H1 (cell line): ENCODE data around the gene RFTN2. TPM values are rescaled to one million over a fixed set of nuclear protein-coding genes. Genes with fewer than 3 reads are reported as not detected.

ENCODE experiments used
- CTCF ChIA-PET: fragments of 300-600 bp; sonication (Branson Sonifier 250); formaldehyde crosslinking; loops from one replicate; lab custom pipeline; 2021; ENCODE audit not compliant: partially characterized antibody; lab: Charles Lee
- POLR2A ChIA-PET: fragments of 300-600 bp; sonication (Branson Sonifier 250); formaldehyde crosslinking; loops from one replicate; lab custom pipeline; 2021; ENCODE audit warnings: inconsistent platforms; ENCODE audit not compliant: partially characterized antibody; lab: Charles Lee
- DNase-seq, 2 experiments: peaks; one replicate each; pipeline versions ENCODE4 v3.0.0 to v3.0.0-alpha.2; 2010 to 2022; ENCODE audit warnings: low spot score in 2 of 2, low read depth in 1 of 2, mixed read lengths in 1 of 2
- FAIRE-seq: peaks from 2 replicates; lab custom pipeline; 2011; peaks lifted over from hg19 to GRCh38; lab: Jason Lieb, UNC
- H2AFZ ChIP-seq: 2 replicates; pipeline ENCODE4 v1.8.1; 2012; ENCODE audit warnings: low read length, inconsistent platforms
- H2AK5ac ChIP-seq: 2 replicates; pipeline ENCODE4 v1.6.1; 2013; ENCODE audit warnings: low read depth, low read length
- H2BK120ac ChIP-seq: replicated peaks from 2 replicates; pipeline ENCODE3; 2013; ENCODE audit warnings: low read depth, low read length, inconsistent platforms
- H2BK12ac ChIP-seq: 2 replicates; pipeline ENCODE4 v1.6.1; 2013; ENCODE audit warnings: low read depth, low read length
- H2BK15ac ChIP-seq: 2 replicates; pipeline ENCODE4 v1.6.1; 2013; ENCODE audit warnings: low read length
- H2BK20ac ChIP-seq: 2 replicates; pipeline ENCODE4 v1.6.1; 2013; ENCODE audit warnings: low read length
- H2BK5ac ChIP-seq: 2 replicates; pipeline ENCODE4 v1.6.1; 2013; ENCODE audit warnings: low read depth, low read length
- H3K14ac ChIP-seq: 2 replicates; pipeline ENCODE4 v1.6.1; 2013; ENCODE audit warnings: inconsistent platforms; ENCODE audit not compliant: insufficient read length
- H3K18ac ChIP-seq: 2 replicates; pipeline ENCODE4 v1.6.1; 2013; ENCODE audit warnings: low read length; ENCODE audit errors: extremely low read depth
- H3K23ac ChIP-seq: 2 replicates; pipeline ENCODE4 v1.6.1; 2013; ENCODE audit warnings: inconsistent platforms; ENCODE audit not compliant: insufficient read length
- H3K23me2 ChIP-seq: 2 replicates; pipeline ENCODE4 v1.6.1; 2013; ENCODE audit warnings: low read depth, low read length
- H3K27ac ChIP-seq: 2 replicates; pipeline ENCODE4 v1.6.1; 2011; ENCODE audit warnings: low read depth, low read length, inconsistent platforms
- H3K27me3 ChIP-seq, 4 experiments: replicated peaks in 1 of 4; 1 replicate in 1 of 4; 2 replicates in 3 of 4; pipeline versions ENCODE4 v1.6.1 to v1.8.1; 2011 to 2013; ENCODE audit warnings: low read length in 3 of 4, mild to moderate bottlenecking in 3 of 4, inconsistent platforms in 2 of 4, mixed read lengths in 2 of 4, moderate library complexity in 1 of 4; ENCODE audit not compliant: control insufficient read depth in 3 of 4, insufficient read depth in 3 of 4; ENCODE audit errors: extremely low read depth in 1 of 4
- H3K36me3 ChIP-seq, 4 experiments: 2 replicates each; pipeline versions ENCODE4 v1.6.1 to v1.8.1; 2011 to 2013; ENCODE audit warnings: mild to moderate bottlenecking in 4 of 4, low read length in 3 of 4, moderate library complexity in 2 of 4, control low read depth in 1 of 4, inconsistent platforms in 1 of 4; ENCODE audit not compliant: insufficient read depth in 4 of 4, control insufficient read depth in 2 of 4
- H3K4ac ChIP-seq: replicated peaks from 2 replicates; pipeline ENCODE3; 2013; ENCODE audit warnings: low read length, low read depth, mixed read lengths, inconsistent platforms; ENCODE audit not compliant: insufficient read length
- H3K4me1 ChIP-seq, 4 experiments: replicated peaks in 1 of 4; 1 replicate in 1 of 4; 2 replicates in 3 of 4; pipeline versions ENCODE4 v1.6.1 to v1.8.1; 2011 to 2013; ENCODE audit warnings: low read length in 3 of 4, inconsistent platforms in 2 of 4, mixed read lengths in 1 of 4; ENCODE audit not compliant: insufficient read depth in 4 of 4, control insufficient read depth in 3 of 4
- H3K4me2 ChIP-seq, 2 experiments: 2 replicates each; pipeline versions ENCODE4 v1.6.1 to v1.8.1; 2011 to 2013; ENCODE audit warnings: low read depth in 2 of 2, low read length in 2 of 2, control low read depth in 1 of 2, inconsistent platforms in 1 of 2, mild to moderate bottlenecking in 1 of 2; ENCODE audit not compliant: insufficient read depth in 1 of 2
- H3K4me3 ChIP-seq, 4 experiments: fragments of 200-600, 300-600 bp in 1 of 4; sonication (generic), shearing (Covaris generic), sonication (Bioruptor Twin) in 1 of 4; 2 replicates each; pipeline versions ENCODE4 v1.5.1 to v1.8.1; 2011 to 2016; ENCODE audit warnings: low read length in 4 of 4, low read depth in 3 of 4, control low read depth in 2 of 4, inconsistent platforms in 2 of 4, mild to moderate bottlenecking in 2 of 4, mixed read lengths in 1 of 4, moderate library complexity in 1 of 4; ENCODE audit not compliant: insufficient read depth in 2 of 4; ENCODE audit errors: extremely low read depth in 1 of 4
- H3K56ac ChIP-seq: replicated peaks from 2 replicates; pipeline ENCODE3; 2013; ENCODE audit warnings: low read depth, mild to moderate bottlenecking, mixed read lengths, low read length, inconsistent platforms; ENCODE audit not compliant: insufficient read length
- H3K79me1 ChIP-seq: 2 replicates; pipeline ENCODE4 v1.6.1; 2013; ENCODE audit warnings: low read depth, low read length, control low read depth
- H3K79me2 ChIP-seq, 2 experiments: 2 replicates each; pipeline versions ENCODE4 v1.6.1 to v1.8.1; 2012 to 2013; ENCODE audit warnings: low read length in 2 of 2, mild to moderate bottlenecking in 2 of 2, inconsistent platforms in 1 of 2; ENCODE audit not compliant: insufficient read depth in 2 of 2, control insufficient read depth in 1 of 2
- H3K9ac ChIP-seq, 4 experiments: replicated peaks in 1 of 4; 1 replicate in 1 of 4; 2 replicates in 3 of 4; pipeline versions ENCODE4 v1.6.1 to v1.8.1; 2011 to 2013; ENCODE audit warnings: low read depth in 3 of 4, low read length in 3 of 4, control low read depth in 2 of 4, mild to moderate bottlenecking in 2 of 4, moderate library complexity in 2 of 4, inconsistent platforms in 1 of 4; ENCODE audit errors: extremely low read depth in 1 of 4
- H3K9me3 ChIP-seq, 2 experiments: 2 replicates each; pipeline versions ENCODE4 v1.6.1 to v1.8.1; 2012 to 2013; ENCODE audit warnings: mild to moderate bottlenecking in 2 of 2, moderate library complexity in 2 of 2, control low read depth in 1 of 2, inconsistent platforms in 1 of 2, low read depth in 1 of 2, low read length in 1 of 2, mixed read lengths in 1 of 2; ENCODE audit not compliant: insufficient read depth in 2 of 2
- H4K20me1 ChIP-seq, 2 experiments: replicated peaks in 1 of 2; 2 replicates each; pipeline versions ENCODE3 to v1.8.1; 2011 to 2013; ENCODE audit warnings: inconsistent platforms in 2 of 2, low read length in 2 of 2, mild to moderate bottlenecking in 1 of 2; ENCODE audit not compliant: insufficient read depth in 2 of 2, control insufficient read depth in 1 of 2
- H4K5ac ChIP-seq: 2 replicates; pipeline ENCODE4 v1.6.1; 2013; ENCODE audit warnings: low read length, low read depth, mixed read lengths, inconsistent platforms; ENCODE audit not compliant: insufficient read length
- H4K8ac ChIP-seq: 2 replicates; pipeline ENCODE4 v1.8.0; 2013; ENCODE audit warnings: mild to moderate bottlenecking, moderate library complexity, low read length, inconsistent platforms; ENCODE audit not compliant: insufficient read depth; ENCODE audit errors: extremely low read depth
- H4K91ac ChIP-seq: replicated peaks from 2 replicates; pipeline ENCODE3; 2013; ENCODE audit warnings: low read length, mixed read lengths, inconsistent platforms; ENCODE audit not compliant: insufficient read length
- ATF3 ChIP-seq: IDR thresholded peaks from 2 replicates; pipeline ENCODE4 v1.6.1; 2011; ENCODE audit warnings: low read depth, mild to moderate bottlenecking, low read length; ENCODE audit not compliant: insufficient read depth
- CEBPB ChIP-seq: IDR thresholded peaks from 2 replicates; pipeline ENCODE4 v1.6.1; 2012; ENCODE audit warnings: low read depth, low read length
- GABPA ChIP-seq: IDR thresholded peaks from 2 replicates; pipeline ENCODE4 v1.6.1; 2011; ENCODE audit warnings: mild to moderate bottlenecking, low read length, moderate library complexity, borderline replicate concordance; ENCODE audit not compliant: insufficient read depth
- JUN ChIP-seq: IDR thresholded peaks from 2 replicates; pipeline ENCODE4 v1.6.1; 2011; ENCODE audit warnings: low read depth, mild to moderate bottlenecking, improper control_type of control experiment, low read length
- JUND ChIP-seq: IDR thresholded peaks from 2 replicates; pipeline ENCODE4 v1.6.1; 2011; ENCODE audit warnings: mild to moderate bottlenecking, improper control_type of control experiment, low read length
- PHF8 ChIP-seq: fragments of 200-600 bp; sonication (generic); conservative IDR thresholded peaks from 2 replicates; pipeline ENCODE4 v1.7.1; 2012; ENCODE audit warnings: low read depth, mild to moderate bottlenecking, inconsistent platforms, low read length, moderate library complexity
- TAF1 ChIP-seq: IDR thresholded peaks from 2 replicates; pipeline ENCODE4 v1.6.1; 2011; ENCODE audit warnings: mild to moderate bottlenecking, low read depth, low read length
- TCF12 ChIP-seq: IDR thresholded peaks from 2 replicates; pipeline ENCODE4 v1.6.1; 2011; ENCODE audit warnings: low read depth, mild to moderate bottlenecking, low read length
- ZNF274 ChIP-seq: IDR thresholded peaks from 2 replicates; pipeline ENCODE4 v1.7.0; 2012; ENCODE audit warnings: low read length, borderline replicate concordance; ENCODE audit errors: extremely low read depth
- WGBS, 2 experiments: shearing (Covaris generic) in 1 of 2; methylation state at CpG; one replicate each; pipeline versions ENCODE4 v1.1.6 to v1.1.7; 2013 to 2015; ENCODE audit warnings: low lambda C conversion rate in 2 of 2, mixed read lengths in 2 of 2, inconsistent platforms in 1 of 2, low coverage in 1 of 2, missing lambda C conversion rate in 1 of 2; ENCODE audit not compliant: insufficient replicate concordance in 2 of 2, insufficient coverage in 1 of 2, insufficient read length in 1 of 2; ENCODE audit errors: extremely low coverage in 1 of 2, missing lambda C conversion rate in 1 of 2; 5-methylcytosine and 5-hydroxymethylcytosine counted together
- polyA plus RNA-seq, 7 experiments: library from polyadenylated mRNA; depleted of rRNA in 3 of 7; stranded (reverse) in 5 of 7; unstranded in 2 of 7; fragments of >200 nt in 5 of 7; fragments of 200-250 nt in 2 of 7; gene quantifications; 1 replicate in 5 of 7; 2 replicates in 1 of 7; 4 replicates in 1 of 7; pipeline versions ENCODE4 v1.2.1 to v1.2.3, GENCODE V29; 2011 to 2013; ENCODE audit warnings: missing spikeins in 2 of 7, mixed read lengths in 2 of 7
- total RNA-seq: library from RNA; stranded (reverse); fragmentation: NEBNext Ultra II Directional; extraction: Animal tissue kit (Norgen Biotek cat#: 25700); gene quantifications from 2 replicates; pipeline ENCODE4 v1.2.1, GENCODE V29; 2021

The RFTN2 gene
- total and polyA plus RNA-seq, 2 of the 8 experiments (the other 6 are each of a cell fraction or from before 2014, with no cell fraction given) = 2.3 to 2.4 TPM

- no peak overlapping the region for H2AFZ ChIP-seq
- peaks cover 27 to 31% of the 10 kb centered on the region in 2 experiments for H3K9me3 ChIP-seq
- peak overlapping the region; percentile 81; the same call in 1 of the 2 replicates for H3K18ac ChIP-seq
- TF ChIP-seq JUND (no peak), TCF12 (no peak), ZNF274 (no peak), JUN (no peak), TAF1 (no peak), ATF3 (no peak), GABPA (no peak), CEBPB (no peak), PHF8 (no peak)
- no peak overlapping the region for H4K8ac ChIP-seq
- no peak overlapping the region; the same call in 1 of the 2 replicates for H3K27ac ChIP-seq
- peak overlapping the region; percentile 85; the same call in 1 of the 2 replicates for H2AK5ac ChIP-seq
- no peak overlapping the region for H4K5ac ChIP-seq
- peak overlapping the region; percentile 95; the same call in 1 of the 2 replicates for H2BK20ac ChIP-seq
- ChIA-PET CTCF (no interaction called here), POLR2A (interaction anchor here (0.7 to 3.5 kb wide), 6 partner anchors 12 to 77 kb away, joined by 3 to 23 read pairs (median 4); partner anchors contain the start of genes HSPD1, HSPE1 and MOB4)
- H2BK5ac ChIP-seq = peak overlapping the region; percentile 94; the same call in 1 of the 2 replicates
- no peaks in the 10 kb centered on the region; the same call in 1 of the 2 replicates for H3K23me2 ChIP-seq
- peak overlapping the region; percentile 92 for H2BK12ac ChIP-seq
- no peak overlapping the region for H3K23ac ChIP-seq
- peaks cover 0 to 23% (median under 1%) of the 10 kb centered on the region in 4 experiments; a peak in 4 of 8 replicates for H3K36me3 ChIP-seq
- no peak overlapping the region for H3K4me2 ChIP-seq
- H3K14ac ChIP-seq = no peak overlapping the region
- H3K56ac ChIP-seq = no peak overlapping the region
- H3K4ac ChIP-seq = peak overlapping the region; percentile 81
- FAIRE-seq = no peak
- no peak overlapping the region for H3K9ac ChIP-seq
- DNase-seq = no peak
- no peak overlapping the region for H3K4me3 ChIP-seq
- peaks cover 0 to 17% (median 5%) of the 10 kb centered on the region in 4 experiments; a peak in 4 of 7 replicates for H3K4me1 ChIP-seq
- H2BK120ac ChIP-seq = peak overlapping the region; percentile 96
- no peak overlapping the region for H2BK15ac ChIP-seq
- WGBS, 2 experiments = 90% methylated on average over 4 of the region's 4 CpGs; no CpG with 5 or more reads in 1 of the 2 experiments
- H3K79me1 ChIP-seq = no peaks in the 10 kb centered on the region
- peaks cover 0 to 3% of the 10 kb centered on the region in 2 experiments; a peak in 1 of 4 replicates for H3K79me2 ChIP-seq
- H4K20me1 ChIP-seq = no peaks in the 10 kb centered on the region
- peak overlapping the region; percentile 99 for H4K91ac ChIP-seq
- no peaks in the 10 kb centered on the region; a peak in 1 of 7 replicates for H3K27me3 ChIP-seq
These were observed 97.9 kb downstream of the RFTN2 start for GRCh38 chr2:197577446-197577845.
